Trophoblast cell (in vitro differentiated cells and primary cell): Measurements from ENCODE around the gene SEC31B.

Experiments used
- DNase-seq, 2 donors: peaks; one replicate each; pipeline ENCODE4 v3.0.0-alpha.2; 2016
- H2AFZ ChIP-seq: 2 replicates; pipeline ENCODE4 v1.6.1; 2013; ENCODE audit warnings: low read length, moderate library complexity, mild to moderate bottlenecking; ENCODE audit not compliant: insufficient read depth, poor library complexity
- H2AK5ac ChIP-seq: 2 replicates; pipeline ENCODE4 v1.6.1; 2013; ENCODE audit warnings: mild to moderate bottlenecking, low read length
- H2BK120ac ChIP-seq: 2 replicates; pipeline ENCODE4 v1.6.1; 2013; ENCODE audit warnings: low read length, mild to moderate bottlenecking, moderate library complexity; ENCODE audit not compliant: insufficient read depth, poor library complexity
- H2BK12ac ChIP-seq: 2 replicates; pipeline ENCODE4 v1.6.1; 2013; ENCODE audit warnings: mild to moderate bottlenecking, low read length, moderate library complexity
- H2BK5ac ChIP-seq: 2 replicates; pipeline ENCODE4 v1.6.1; 2013; ENCODE audit warnings: low read length, low read depth, moderate library complexity, mild to moderate bottlenecking; ENCODE audit not compliant: poor library complexity
- H3K14ac ChIP-seq: 2 replicates; pipeline ENCODE4 v1.6.1; 2013; ENCODE audit warnings: mild to moderate bottlenecking, low read length
- H3K18ac ChIP-seq: 2 replicates; pipeline ENCODE4 v1.6.1; 2013; ENCODE audit warnings: mild to moderate bottlenecking, low read length
- H3K23ac ChIP-seq: 2 replicates; pipeline ENCODE4 v1.6.1; 2013; ENCODE audit warnings: low read length
- H3K27ac ChIP-seq: 2 replicates; pipeline ENCODE4 v1.5.1; 2013; ENCODE audit warnings: low read depth, mild to moderate bottlenecking, inconsistent platforms, low read length, moderate library complexity
- H3K27me3 ChIP-seq: 2 replicates; pipeline ENCODE4 v1.6.1; 2013; ENCODE audit warnings: inconsistent platforms, mild to moderate bottlenecking, low read length, moderate library complexity; ENCODE audit not compliant: insufficient read depth
- H3K36me3 ChIP-seq, 2 experiments: 1 replicate in 1 of 2; 2 replicates in 1 of 2; pipeline ENCODE4 v1.6.1; 2013; ENCODE audit warnings: low read length in 2 of 2, mild to moderate bottlenecking in 2 of 2, moderate library complexity in 1 of 2; ENCODE audit not compliant: insufficient read depth in 2 of 2, control insufficient read depth in 1 of 2
- H3K4ac ChIP-seq: 2 replicates; pipeline ENCODE4 v1.6.1; 2013; ENCODE audit warnings: low read depth, mild to moderate bottlenecking, low read length, moderate library complexity
- H3K4me1 ChIP-seq, 2 experiments: 1 replicate in 1 of 2; 2 replicates in 1 of 2; pipeline ENCODE4 v1.6.1; 2013; ENCODE audit warnings: low read length in 2 of 2, mild to moderate bottlenecking in 2 of 2, moderate library complexity in 1 of 2; ENCODE audit not compliant: insufficient read depth in 2 of 2, control insufficient read depth in 1 of 2
- H3K4me2 ChIP-seq: 2 replicates; pipeline ENCODE4 v1.6.1; 2013; ENCODE audit warnings: inconsistent platforms, mild to moderate bottlenecking, low read length, moderate library complexity
- H3K4me3 ChIP-seq: 2 replicates; pipeline ENCODE4 v1.5.1; 2013; ENCODE audit warnings: mild to moderate bottlenecking, low read depth, low read length, inconsistent platforms
- H3K79me1 ChIP-seq: one replicate; pipeline ENCODE4 v1.6.1; 2013; ENCODE audit warnings: low read length
- H3K79me2 ChIP-seq: 2 replicates; pipeline ENCODE4 v1.6.1; 2013; ENCODE audit warnings: low read length, mild to moderate bottlenecking; ENCODE audit not compliant: control insufficient read depth, insufficient read depth, poor library complexity
- H3K9ac ChIP-seq: 2 replicates; pipeline ENCODE4 v1.6.1; 2013; ENCODE audit warnings: mild to moderate bottlenecking, low read length
- H3K9me3 ChIP-seq: 2 replicates; pipeline ENCODE4 v1.6.1; 2013; ENCODE audit warnings: low read depth, mild to moderate bottlenecking, control low read depth, inconsistent platforms, low read length; ENCODE audit not compliant: insufficient read depth
- H4K12ac ChIP-seq: 2 replicates; pipeline ENCODE4 v1.6.1; 2013; ENCODE audit warnings: low read depth, mild to moderate bottlenecking, low read length, moderate library complexity
- H4K8ac ChIP-seq: 2 replicates; pipeline ENCODE4 v1.6.1; 2013; ENCODE audit warnings: low read depth, mild to moderate bottlenecking, low read length, moderate library complexity
- H4K91ac ChIP-seq: one replicate; pipeline ENCODE4 v1.6.1; 2013; ENCODE audit warnings: low read depth, mild to moderate bottlenecking, low read length, moderate library complexity
- WGBS: extraction: QIAGEN DNeasy Blood & Tissue Kit; methylation state at CpG from one replicate; pipeline ENCODE4 v1.1.7; 2013; ENCODE audit warnings: missing lambda C conversion rate; ENCODE audit not compliant: insufficient read length, insufficient coverage; ENCODE audit errors: extremely low coverage; 5-methylcytosine and 5-hydroxymethylcytosine counted together

The SEC31B gene

GRCh38 chr10:100566561-100566960 lies 46.9 kb upstream of the SEC31B start:
- no peak overlapping the region for H2BK5ac ChIP-seq
- H3K23ac ChIP-seq: no peak overlapping the region
- no peaks in the 10 kb centered on the region for H3K79me1 ChIP-seq
- no peak overlapping the region for H2BK120ac ChIP-seq
- H3K4me1 ChIP-seq: peaks cover 12 to 17% of the 10 kb centered on the region in 2 experiments
- no peak overlapping the region for H2BK12ac ChIP-seq
- H4K91ac ChIP-seq: no peak overlapping the region
- WGBS: no CpG with 5 or more reads among the region's 3 CpGs
- H3K14ac ChIP-seq: no peak overlapping the region
- no peak for DNase-seq
- no peaks in the 10 kb centered on the region for H3K36me3 ChIP-seq
- no peak overlapping the region for H3K4me3 ChIP-seq
- H4K12ac ChIP-seq: no peak overlapping the region
- H2AK5ac ChIP-seq: no peak overlapping the region
- peaks cover 3% of the 10 kb centered on the region for H3K27me3 ChIP-seq
- no peaks in the 10 kb centered on the region for H3K79me2 ChIP-seq
- H3K4me2 ChIP-seq: no peak overlapping the region
- H3K9me3 ChIP-seq: peaks cover 2% of the 10 kb centered on the region
- H2AFZ ChIP-seq: no peak overlapping the region
- no peak overlapping the region for H3K4ac ChIP-seq
- no peak overlapping the region for H4K8ac ChIP-seq
- no peak overlapping the region for H3K18ac ChIP-seq
- H3K27ac ChIP-seq: no peak overlapping the region
- no peak overlapping the region for H3K9ac ChIP-seq

GRCh38 chr10:100565206-100565985 lies 45.7 kb upstream of the SEC31B start:
- H2BK5ac ChIP-seq: no peak overlapping the region
- H3K4me2 ChIP-seq: no peak overlapping the region
- WGBS: no CpG with 5 or more reads among the region's 9 CpGs
- peaks cover 2% of the 10 kb centered on the region for H3K9me3 ChIP-seq
- no peaks in the 10 kb centered on the region for H3K79me1 ChIP-seq
- no peak overlapping the region for H2AFZ ChIP-seq
- H3K4me1 ChIP-seq: peaks cover 17 to 26% of the 10 kb centered on the region in 2 experiments
- H4K12ac ChIP-seq: no peak overlapping the region
- DNase-seq: no peak
- no peak overlapping the region for H2BK12ac ChIP-seq
- H3K27ac ChIP-seq: no peak overlapping the region
- H4K8ac ChIP-seq: no peak overlapping the region
- H3K9ac ChIP-seq: no peak overlapping the region
- no peak overlapping the region for H2BK120ac ChIP-seq
- H3K4me3 ChIP-seq: no peak overlapping the region
- no peaks in the 10 kb centered on the region for H3K79me2 ChIP-seq
- peaks cover 3% of the 10 kb centered on the region for H3K27me3 ChIP-seq
- no peaks in the 10 kb centered on the region for H3K36me3 ChIP-seq
- no peak overlapping the region for H2AK5ac ChIP-seq
- H4K91ac ChIP-seq: no peak overlapping the region
- H3K18ac ChIP-seq: no peak overlapping the region
- no peak overlapping the region for H3K14ac ChIP-seq
- H3K4ac ChIP-seq: no peak overlapping the region
- H3K23ac ChIP-seq: no peak overlapping the region

- Histone ChIP-seq H3K9ac (no peak overlapping the region), H3K14ac (no peak overlapping the region), H3K4me2 (no peak overlapping the region), H3K4ac (no peak overlapping the region), H3K23ac (no peak overlapping the region), H3K4me3 (no peak overlapping the region), H4K91ac (no peak overlapping the region), H3K9me3 (peaks cover 2% of the 10 kb centered on the region), H2BK12ac (no peak overlapping the region), H3K18ac (no peak overlapping the region), H2BK5ac (no peak overlapping the region), H3K36me3 (peaks cover 0 to 2% of the 10 kb centered on the region in 2 experiments), H3K27me3 (no peaks in the 10 kb centered on the region), H2BK120ac (no peak overlapping the region), H3K4me1 (peaks cover 13 to 22% of the 10 kb centered on the region in 2 experiments), H2AFZ (no peak overlapping the region), H3K79me2 (no peaks in the 10 kb centered on the region), H2AK5ac (no peak overlapping the region), H3K27ac (no peak overlapping the region), H4K8ac (no peak overlapping the region), H4K12ac (no peak overlapping the region), H3K79me1 (no peaks in the 10 kb centered on the region)
- peak; percentile 65 to 85 for DNase-seq
- WGBS: no CpG with 5 or more reads among the region's 62 CpGs
Observed at GRCh38 chr10:100562008-100562672, 42.5 kb upstream of the SEC31B start.

GRCh38 chr10:100561005-100561404 lies 41.3 kb upstream of the SEC31B start:
- WGBS: no CpG with 5 or more reads among the region's 2 CpGs

More at GRCh38 chr10:100561005-100561404, 41.3 kb upstream of the SEC31B start:
- Histone ChIP-seq H3K4me1 (peaks cover 13 to 22% of the 10 kb centered on the region in 2 experiments), H3K4me2 (no peak overlapping the region), H2BK12ac (no peak overlapping the region), H2BK5ac (no peak overlapping the region), H3K4me3 (no peak overlapping the region), H3K18ac (no peak overlapping the region), H2AFZ (no peak overlapping the region), H2AK5ac (no peak overlapping the region), H3K23ac (no peak overlapping the region), H3K36me3 (peaks cover 0 to 4% of the 10 kb centered on the region in 2 experiments), H4K12ac (no peak overlapping the region), H3K79me1 (no peaks in the 10 kb centered on the region), H4K8ac (no peak overlapping the region), H3K27ac (no peak overlapping the region), H3K9me3 (peaks cover 2% of the 10 kb centered on the region), H2BK120ac (no peak overlapping the region), H4K91ac (no peak overlapping the region), H3K27me3 (no peaks in the 10 kb centered on the region), H3K4ac (no peak overlapping the region), H3K14ac (no peak overlapping the region), H3K9ac (no peak overlapping the region), H3K79me2 (no peaks in the 10 kb centered on the region)
- DNase-seq: no peak
